Kidney (tissue), 14 donors: ENCODE data around the gene PHTF2. TPM values are rescaled to one million over a fixed set of nuclear protein-coding genes. Genes with fewer than 3 reads are reported as not detected.

ENCODE experiments used
- DNase-seq, 5 donors: peaks; one replicate each; pipeline ENCODE4 v3.0.0-alpha.2; 2013 to 2020
- FAIRE-seq: peaks from 2 replicates; lab custom pipeline; 2012; peaks lifted over from hg19 to GRCh38; lab: Jason Lieb, UNC
- H3K27ac ChIP-seq, 2 donors: one replicate each; pipeline ENCODE4 v1.7.0; 2013; ENCODE audit warnings: low read depth in 2 of 2, low read length in 2 of 2, inconsistent platforms in 1 of 2
- H3K27me3 ChIP-seq: one replicate; pipeline ENCODE4 v1.7.1; 2013; ENCODE audit warnings: low read length, inconsistent platforms; ENCODE audit not compliant: control insufficient read depth, insufficient read depth
- H3K36me3 ChIP-seq, 3 donors: one replicate each; pipeline versions ENCODE4 v1.7.0 to v1.7.1; 2013; ENCODE audit warnings: low read length in 3 of 3, control low read depth in 1 of 3, inconsistent platforms in 1 of 3; ENCODE audit not compliant: insufficient read depth in 3 of 3, control insufficient read depth in 2 of 3
- H3K4me1 ChIP-seq, 3 donors: one replicate each; pipeline versions ENCODE4 v1.7.0 to v1.7.1; 2013; ENCODE audit warnings: low read length in 3 of 3, inconsistent platforms in 1 of 3, low read depth in 1 of 3; ENCODE audit not compliant: control insufficient read depth in 2 of 3, insufficient read depth in 2 of 3
- H3K4me3 ChIP-seq, 3 donors: one replicate each; pipeline versions ENCODE4 v1.7.0 to v1.8.1; 2013; ENCODE audit warnings: low read length in 3 of 3, control low read depth in 1 of 3, inconsistent platforms in 1 of 3
- H3K9ac ChIP-seq, 3 donors: one replicate each; pipeline versions ENCODE4 v1.7.0 to v1.7.1; 2013; ENCODE audit warnings: low read length in 3 of 3, control low read depth in 1 of 3, inconsistent platforms in 1 of 3
- H3K9me3 ChIP-seq, 3 donors: one replicate each; pipeline versions ENCODE4 v1.7.0 to v1.7.1; 2013; ENCODE audit warnings: low read length in 3 of 3, control low read depth in 1 of 3, inconsistent platforms in 1 of 3; ENCODE audit not compliant: control insufficient read depth in 2 of 3, insufficient read depth in 1 of 3
- CTCF ChIP-seq: IDR thresholded peaks from 3 replicates; pipeline ENCODE4 v1.5.1; 2012; ENCODE audit warnings: mild to moderate bottlenecking, moderate library complexity, borderline replicate concordance; ENCODE audit not compliant: insufficient read depth; ENCODE audit errors: extremely low read depth
- intact Hi-C: fragments of 100-400 bp; cut with DNase I; formaldehyde crosslinking; loops from one replicate; pipeline ENCODE4 v1.11.1; 2022
- polyA plus RNA-seq: library from polyadenylated mRNA; stranded (reverse); fragments of 350-450 nt; fragmentation: Illumina TruSeq; extraction: RNeasy Lipid Tissue Mini Kit (QIAGEN cat#74804); gene quantifications from one replicate; pipeline ENCODE4 v1.2.3, GENCODE V29; 2014; ENCODE audit warnings: low read depth, low replicate concordance; ENCODE audit not compliant: insufficient read depth
- total RNA-seq: library from RNA; stranded (reverse); fragmentation: NEBNext Ultra II Directional; extraction: Animal tissue kit (Norgen Biotek cat#: 25700); gene quantifications from one replicate; pipeline ENCODE4 v1.2.1, GENCODE V29; 2021
- donor health status: control.
- donor health status: control.
- donor health status: control.
- donor health status: control.
- donor health status: control.
- donor health status: DM: yes; HTN: yes; CAD: no.
- donor health status: Normal renal cell carcinoma (clear cell type).

The PHTF2 gene
- total and polyA plus RNA-seq, 2 donors from 2014 or later: 6.0 to 13.8 TPM

GRCh38 chr7:77980087-77980713 is 181.6 kb downstream of the PHTF2 start:
- H3K27me3 ChIP-seq: no peaks in the 10 kb centered on the region
- no peak for TF ChIP-seq CTCF
- H3K4me3 ChIP-seq: no peak overlapping the region
- FAIRE-seq (no peak), DNase-seq (no peak)
- no peak overlapping the region for H3K27ac ChIP-seq
- no peaks in the 10 kb centered on the region for H3K9me3 ChIP-seq
- H3K36me3 ChIP-seq: no peaks in the 10 kb centered on the region
- no peak overlapping the region for H3K9ac ChIP-seq
- intact Hi-C loops: no loop called here
- H3K4me1 ChIP-seq: no peaks in the 10 kb centered on the region

GRCh38 chr7:77982926-77983550 is 184.5 kb downstream of the PHTF2 start:
- no peak for TF ChIP-seq CTCF
- H3K4me3 ChIP-seq: no peak overlapping the region

GRCh38 chr7:77983973-77984372 is 185.4 kb downstream of the PHTF2 start:
- Histone ChIP-seq H3K4me1 (no peaks in the 10 kb centered on the region), H3K9ac (no peak overlapping the region), H3K27ac (no peak overlapping the region), H3K36me3 (no peaks in the 10 kb centered on the region), H3K9me3 (no peaks in the 10 kb centered on the region), H3K4me3 (no peak overlapping the region), H3K27me3 (no peaks in the 10 kb centered on the region)
- intact Hi-C loops: no loop called here
- TF ChIP-seq CTCF: no peak
- no peak for FAIRE-seq
- no peak for DNase-seq

More at GRCh38 chr7:77982926-77983550, 184.5 kb downstream of the PHTF2 start:
- Histone ChIP-seq H3K36me3 (no peaks in the 10 kb centered on the region), H3K27ac (no peak overlapping the region), H3K4me1 (no peaks in the 10 kb centered on the region), H3K27me3 (no peaks in the 10 kb centered on the region), H3K9me3 (no peaks in the 10 kb centered on the region), H3K9ac (no peak overlapping the region)
- DNase-seq (no peak), FAIRE-seq (no peak)
- intact Hi-C loops: no loop called here
